G401.6 (cell line): ENCODE measurements around the gene CLCNKA.
"Not testable (repeated sequence)": the region's sequence is repeated elsewhere in the genome, so short reads cannot be mapped to it uniquely, and the experiment has no call there.

Source experiments
- FAIRE-seq: peaks from 2 replicates; lab custom pipeline; 2012; peaks lifted over from hg19 to GRCh38; lab: Jason Lieb, UNC

Gene CLCNKA

DNA sequence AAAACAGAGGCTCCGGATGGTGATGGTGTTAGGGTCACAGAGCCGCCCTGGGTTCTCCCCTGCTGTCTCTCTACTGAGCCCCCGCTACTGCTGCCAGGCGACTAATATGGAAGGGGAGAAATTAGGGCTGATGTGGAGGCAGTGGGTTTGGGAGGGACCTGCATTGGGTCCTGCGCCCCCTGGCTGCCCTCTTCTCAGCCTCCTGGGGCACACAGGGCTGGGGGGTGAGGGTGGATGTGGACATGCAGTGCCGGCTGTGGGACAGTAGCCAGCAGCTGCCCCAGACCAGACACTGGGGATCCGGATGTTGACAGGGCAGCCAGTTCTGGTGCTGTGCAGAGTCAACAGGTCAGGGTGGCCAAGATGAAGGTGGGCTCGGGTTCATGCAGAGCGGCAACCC lies 20.3 kb downstream of the CLCNKA start:
- no peak for FAIRE-seq

DNA sequence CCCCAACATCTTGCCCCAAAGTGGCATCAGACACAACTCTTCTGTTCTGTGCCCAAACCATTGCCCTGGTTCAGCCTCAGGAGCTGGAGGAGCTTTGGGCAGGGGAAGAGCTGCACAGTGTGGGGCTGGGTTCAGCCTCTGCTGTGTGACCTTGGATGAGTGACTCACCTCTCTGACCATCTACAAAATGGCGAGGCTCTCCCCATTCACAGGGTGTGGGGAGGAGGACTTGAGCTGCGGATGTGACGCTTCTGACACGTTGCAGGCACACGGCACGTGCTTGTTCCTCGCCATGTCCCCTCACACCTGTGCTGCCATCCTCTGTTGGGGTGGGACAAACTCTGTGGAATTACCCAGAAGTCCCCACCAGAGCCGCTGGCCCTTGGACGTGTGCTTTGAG lies 20.8 kb downstream of the CLCNKA start:
- FAIRE-seq = not testable (repeated sequence)

DNA sequence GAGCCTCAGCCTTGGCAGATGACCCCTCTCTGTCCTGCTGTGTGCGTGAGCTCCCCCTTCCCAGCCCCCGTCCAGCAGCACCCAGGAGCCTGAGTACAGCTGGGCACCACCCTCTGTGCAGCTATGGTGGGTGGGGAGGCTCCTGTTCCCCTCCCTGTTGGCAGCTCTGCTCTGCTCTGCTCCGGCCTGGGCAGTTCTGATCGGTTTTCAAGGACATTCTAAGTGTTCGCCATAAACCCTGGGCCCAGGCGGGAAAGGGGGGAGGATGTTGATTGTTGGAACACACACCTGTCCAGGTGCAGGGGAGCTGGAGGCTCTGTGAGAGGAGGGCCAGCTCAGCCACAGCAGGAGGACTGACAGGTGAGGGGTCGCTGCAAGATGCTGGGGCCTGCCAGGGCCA lies 21.7 kb downstream of the CLCNKA start, which contains the start of gene CLCNKB:
TSS of gene CLCNKB (plus strand) at position 262 of the 400 bp plus-strand sequence. CDS start 711 bp downstream, outside the sequence.
- FAIRE-seq = no peak

- FAIRE-seq = no peak
Measured at GRCh38 chr1:16043950-16044349, 22.1 kb downstream of the CLCNKA start.

- FAIRE-seq = no peak
Measured at GRCh38 chr1:16046842-16047241, 25.0 kb downstream of the CLCNKA start.

DNA sequence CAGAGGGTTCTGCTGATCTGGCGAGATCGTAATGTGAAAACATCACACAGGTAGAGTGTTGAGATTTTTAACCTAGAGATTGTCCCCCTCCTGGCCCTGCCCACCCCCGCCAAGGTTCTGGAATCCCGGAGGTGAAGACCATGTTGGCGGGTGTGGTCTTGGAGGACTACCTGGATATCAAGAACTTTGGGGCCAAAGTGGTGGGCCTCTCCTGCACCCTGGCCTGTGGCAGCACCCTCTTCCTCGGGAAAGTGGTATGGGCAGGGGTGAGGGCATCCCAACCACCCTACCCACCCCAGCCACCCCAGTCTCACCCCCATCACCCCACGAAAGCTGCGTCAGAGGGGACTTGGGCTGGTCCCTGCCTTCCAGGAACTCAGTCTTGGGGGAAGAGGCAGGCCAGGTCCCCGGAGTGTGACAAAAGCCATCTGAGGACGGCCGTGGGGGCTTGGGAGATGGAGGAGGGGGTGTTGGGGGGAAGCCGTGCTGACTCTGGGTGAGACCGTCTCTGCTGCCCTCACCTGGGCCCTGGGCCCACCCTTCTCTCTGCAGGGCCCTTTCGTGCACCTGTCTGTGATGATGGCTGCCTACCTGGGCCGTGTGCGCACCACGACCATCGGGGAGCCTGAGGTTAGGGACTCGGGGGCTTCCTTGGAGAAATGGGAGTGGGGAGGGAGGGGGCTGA lies 26.1 kb downstream of the CLCNKA start:
- FAIRE-seq = no peak

DNA sequence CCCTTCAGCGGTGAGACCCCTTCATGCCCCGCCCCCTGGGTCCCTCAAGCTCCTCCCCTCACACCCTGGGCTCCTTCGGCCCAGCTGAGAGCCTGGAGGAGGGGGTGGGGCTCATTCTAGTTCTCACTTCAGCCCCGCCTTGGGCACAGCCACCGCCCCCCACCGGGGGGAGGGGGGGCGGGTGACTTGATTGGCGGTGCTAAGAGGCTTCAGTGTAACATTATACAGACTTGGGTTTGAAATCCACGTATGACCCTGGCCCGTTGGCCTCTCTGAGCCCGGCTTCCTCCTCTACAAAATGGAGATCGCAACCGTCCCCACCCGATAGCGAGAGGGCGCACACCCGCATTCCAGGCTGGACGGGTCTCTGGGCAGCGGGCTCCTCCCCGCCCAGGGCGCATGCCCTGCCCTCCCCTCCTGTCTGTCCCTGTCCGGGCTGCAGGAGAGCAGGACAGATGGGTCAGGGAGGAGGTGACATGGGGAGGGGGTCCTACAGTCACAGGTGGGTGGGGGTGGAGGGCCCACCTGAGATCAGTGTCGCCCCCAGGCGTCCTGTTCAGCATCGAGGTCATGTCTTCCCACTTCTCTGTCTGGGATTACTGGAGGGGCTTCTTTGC lies 26.8 kb downstream of the CLCNKA start:
- peak; percentile 15 for FAIRE-seq

- FAIRE-seq = no peak
Measured at GRCh38 chr1:16050328-16050727, 28.5 kb downstream of the CLCNKA start.

DNA sequence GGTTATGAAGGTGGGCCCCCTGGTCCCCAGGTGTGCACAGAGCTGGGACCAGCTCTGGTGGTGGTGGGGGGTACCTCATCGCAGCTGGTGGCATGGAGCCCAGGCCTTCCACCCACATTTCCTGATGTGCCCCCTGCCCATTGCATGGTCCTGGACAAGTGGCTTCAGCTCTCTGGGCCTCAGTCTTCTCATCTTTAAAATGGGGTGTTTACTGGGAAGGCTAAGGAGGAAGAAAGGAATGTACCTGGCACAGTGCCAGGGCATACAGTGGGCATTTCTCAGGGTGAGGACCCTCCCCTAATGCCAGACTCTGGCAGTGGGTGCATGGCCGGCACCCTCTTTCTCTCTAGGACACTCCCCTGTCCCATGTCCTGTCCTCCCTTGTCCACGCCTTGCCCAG lies 29.2 kb downstream of the CLCNKA start:
- FAIRE-seq = no peak

- FAIRE-seq = not testable (repeated sequence)
Measured at GRCh38 chr1:16051949-16052348, 30.1 kb downstream of the CLCNKA start.

GRCh38 chr1:16053781-16054502 lies 32.1 kb downstream of the CLCNKA start:
- no peak for FAIRE-seq

DNA sequence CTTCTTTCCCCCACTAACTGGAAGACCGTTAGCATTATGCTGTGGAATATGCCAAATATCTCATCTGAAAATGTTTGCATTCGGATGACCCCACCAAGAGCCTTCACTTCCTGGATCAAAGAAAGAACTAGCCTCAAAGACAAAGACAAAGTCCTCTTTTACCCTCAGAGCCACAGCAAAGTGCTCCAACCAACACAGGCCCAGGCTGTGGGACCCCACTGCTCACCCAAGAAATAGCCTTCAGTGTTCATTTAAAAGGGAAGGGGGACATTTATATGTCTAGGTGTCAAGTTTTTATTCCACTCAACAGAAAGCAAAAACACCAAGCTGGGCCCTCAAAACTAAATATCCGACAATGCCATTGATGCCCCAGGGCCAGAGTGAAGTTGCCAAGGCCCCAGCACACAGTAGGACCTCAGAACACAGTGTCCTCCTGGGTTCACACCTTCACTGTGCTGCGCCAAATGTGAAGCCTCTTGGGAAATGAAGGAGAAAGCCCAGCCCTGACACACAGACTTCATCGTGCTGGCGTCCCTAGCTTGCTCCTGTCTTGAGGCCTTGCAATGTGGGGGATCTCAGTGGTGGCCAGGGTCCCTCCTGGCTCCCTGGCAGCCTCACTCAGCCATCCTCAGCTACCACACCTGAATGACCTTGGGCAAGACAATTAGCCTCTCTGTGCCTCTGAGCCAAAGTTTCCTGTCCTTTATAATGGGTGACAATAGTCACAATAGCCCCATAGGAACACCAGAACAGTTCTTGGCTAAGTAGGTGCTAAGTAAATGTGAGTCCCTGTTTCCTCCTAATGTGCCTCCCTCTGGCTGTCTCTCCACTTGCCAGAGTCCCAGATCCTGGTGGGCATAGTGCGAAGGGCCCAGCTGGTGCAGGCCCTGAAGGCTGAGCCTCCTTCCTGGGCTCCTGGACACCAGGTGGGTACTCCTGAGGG lies 33.0 kb downstream of the CLCNKA start:
- FAIRE-seq = no peak

GRCh38 chr1:16055613-16056520 lies 34.0 kb downstream of the CLCNKA start:
- peak; percentile 76 for FAIRE-seq

DNA sequence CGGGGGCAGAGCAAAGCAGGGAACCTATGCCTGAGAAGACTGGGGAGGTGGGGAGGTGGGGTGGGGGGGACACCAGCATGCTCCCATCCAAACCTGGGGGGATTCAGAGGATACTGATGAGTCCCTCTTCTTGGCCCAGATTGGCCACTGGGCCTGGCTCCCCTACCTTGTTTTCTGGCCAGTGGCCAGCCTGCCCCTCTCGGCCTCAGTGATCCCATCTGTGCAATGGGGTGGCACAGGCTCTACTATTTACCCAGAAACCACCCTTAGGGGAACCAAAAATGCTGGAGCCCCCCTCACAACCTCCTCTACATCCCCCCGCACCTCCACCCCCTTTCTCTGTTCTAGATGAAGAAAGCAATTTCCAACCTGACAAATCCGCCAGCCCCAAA lies 34.7 kb downstream of the CLCNKA start:
- not testable (repeated sequence) for FAIRE-seq

DNA sequence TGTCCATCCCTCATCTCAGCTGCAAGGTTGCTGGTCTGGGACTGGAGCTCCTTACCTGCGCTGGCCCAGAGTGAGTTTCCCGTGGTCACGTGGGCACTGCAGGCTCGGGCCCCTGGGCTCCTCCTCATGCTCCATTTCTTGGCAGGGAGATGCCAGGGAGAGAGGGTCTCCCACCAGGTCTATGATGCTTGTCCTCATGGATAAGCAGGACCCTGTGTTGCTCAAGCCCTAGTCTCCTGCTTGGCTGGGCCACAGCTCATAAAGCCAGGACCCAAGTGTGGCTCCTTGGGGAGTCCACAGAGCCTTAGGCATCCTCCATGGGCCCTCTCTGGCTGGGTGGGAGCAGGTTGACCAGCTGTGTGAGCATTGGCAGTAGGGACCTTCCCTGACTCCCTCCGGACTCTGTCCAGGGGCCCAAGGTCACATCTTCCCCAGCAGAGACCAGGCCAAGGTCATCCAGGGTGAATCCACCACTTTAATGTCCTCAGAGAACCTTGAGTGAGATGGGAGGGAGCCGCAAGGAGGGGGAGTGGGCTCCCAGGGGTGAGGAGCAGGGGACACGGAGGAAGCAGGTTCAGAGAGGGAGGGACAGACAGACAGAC lies 35.6 kb downstream of the CLCNKA start:
- not testable (repeated sequence) for FAIRE-seq

DNA sequence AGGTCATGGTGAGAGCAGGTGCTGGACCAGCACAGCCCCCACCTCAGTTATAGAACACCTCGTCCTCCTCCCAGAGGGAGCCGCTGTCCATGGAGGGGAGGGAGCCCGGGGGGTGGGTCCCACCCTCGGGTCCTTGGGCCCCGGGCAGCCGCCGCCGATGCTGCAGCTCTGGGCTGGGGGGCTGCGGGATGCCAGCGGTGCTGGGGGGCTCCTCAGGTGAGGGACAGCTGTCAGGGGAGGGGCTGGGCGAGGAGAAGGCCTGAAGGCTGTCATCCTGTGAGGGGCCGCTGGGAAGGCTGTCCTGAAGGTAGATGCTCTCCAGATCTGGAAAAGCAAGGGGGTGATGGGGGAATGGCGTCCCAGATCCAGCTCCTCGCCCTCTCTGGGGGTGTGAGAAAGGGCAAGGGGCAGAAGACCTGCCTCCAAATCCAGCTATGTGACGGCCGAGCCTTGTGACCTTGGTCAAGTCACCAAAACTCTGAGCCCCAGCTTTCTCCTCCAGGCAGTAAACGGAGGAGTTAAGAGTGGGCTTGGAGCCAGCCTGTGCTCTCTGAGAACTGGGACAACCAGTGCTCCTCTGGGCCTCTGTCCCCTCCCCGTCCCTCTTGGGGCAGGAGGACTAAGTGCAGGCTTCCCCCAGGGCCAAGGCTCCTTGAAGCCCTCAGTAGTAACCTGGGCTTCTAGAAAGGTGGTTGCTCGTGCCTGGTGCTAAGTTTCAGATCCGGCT lies 36.7 kb downstream of the CLCNKA start:
- FAIRE-seq = not testable (repeated sequence)

GRCh38 chr1:16061266-16061665 lies 39.4 kb downstream of the CLCNKA start:
- FAIRE-seq = no peak

- not testable (repeated sequence) for FAIRE-seq
Measured at GRCh38 chr1:16061989-16062686, 40.3 kb downstream of the CLCNKA start.

DNA sequence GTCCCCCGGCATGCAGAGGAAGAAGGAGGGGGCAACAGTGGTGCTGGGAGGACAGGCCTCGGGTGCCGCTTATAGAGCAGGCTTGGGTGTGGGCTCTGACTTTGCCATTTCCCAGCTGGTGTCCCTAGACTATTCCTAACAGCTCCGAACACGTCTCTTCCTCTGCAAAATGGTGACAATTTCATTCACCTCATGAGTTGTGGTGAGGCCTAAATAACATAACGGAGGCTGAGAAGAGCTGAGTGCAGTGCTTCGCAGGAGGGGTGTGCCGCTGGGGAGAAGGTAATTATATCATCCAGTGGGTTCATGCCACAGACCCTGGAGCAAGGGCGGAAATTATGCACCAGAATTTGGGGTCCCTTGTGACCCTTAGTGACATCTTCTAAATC lies 40.8 kb downstream of the CLCNKA start:
- FAIRE-seq = not testable (repeated sequence)
